Upper lobe of left lung (tissue), 4 donors: Measurements from ENCODE around the gene ZNF524.
"Not testable (repeated sequence)": the region's sequence is repeated elsewhere in the genome, so short reads cannot be mapped to it uniquely, and the experiment has no call there.

ENCODE experiments used
- CTCF ChIP-seq, 6 experiments: fragments of 450-650 bp in 4 of 6; fragments of 200-600 bp in 2 of 6; sonication (generic) in 2 of 6; IDR thresholded peaks; one replicate each; pipeline ENCODE4 v1.5.1; 2016 to 2019; ENCODE audit warnings: antibody characterized with exemption in 6 of 6
- EP300 ChIP-seq, 4 donors: sonication (generic); formaldehyde crosslinking; IDR thresholded peaks; one replicate each; pipeline ENCODE4 v1.5.1; 2017; ENCODE audit warnings: antibody characterized with exemption in 4 of 4, control low read depth in 2 of 4
- POLR2A ChIP-seq, 4 donors: fragments of 450-650 bp; IDR thresholded peaks; one replicate each; pipeline ENCODE4 v1.5.1; 2016 to 2017; ENCODE audit warnings: antibody characterized with exemption in 4 of 4, mild to moderate bottlenecking in 2 of 4
- POLR2AphosphoS5 ChIP-seq, 2 donors: sonication (generic); formaldehyde crosslinking; IDR thresholded peaks; one replicate each; pipeline ENCODE4 v1.5.1; 2017; ENCODE audit warnings: antibody characterized with exemption in 2 of 2

GRCh38 chr19:55582284-55582683 lies 17.8 kb upstream of the ZNF524 start:
- not testable (repeated sequence) for TF ChIP-seq POLR2AphosphoS5, CTCF, EP300, POLR2A (IDR thresholded peaks at IDR 0.05)
